ENCODE results near the gene TACC2. TPM values are rescaled to one million over a fixed set of nuclear protein-coding genes. Genes with fewer than 3 reads are reported as not detected.

TACC2 gene
- total RNA-seq, 1 experiment from 2014 or later, result 25.0 TPM

DNA sequence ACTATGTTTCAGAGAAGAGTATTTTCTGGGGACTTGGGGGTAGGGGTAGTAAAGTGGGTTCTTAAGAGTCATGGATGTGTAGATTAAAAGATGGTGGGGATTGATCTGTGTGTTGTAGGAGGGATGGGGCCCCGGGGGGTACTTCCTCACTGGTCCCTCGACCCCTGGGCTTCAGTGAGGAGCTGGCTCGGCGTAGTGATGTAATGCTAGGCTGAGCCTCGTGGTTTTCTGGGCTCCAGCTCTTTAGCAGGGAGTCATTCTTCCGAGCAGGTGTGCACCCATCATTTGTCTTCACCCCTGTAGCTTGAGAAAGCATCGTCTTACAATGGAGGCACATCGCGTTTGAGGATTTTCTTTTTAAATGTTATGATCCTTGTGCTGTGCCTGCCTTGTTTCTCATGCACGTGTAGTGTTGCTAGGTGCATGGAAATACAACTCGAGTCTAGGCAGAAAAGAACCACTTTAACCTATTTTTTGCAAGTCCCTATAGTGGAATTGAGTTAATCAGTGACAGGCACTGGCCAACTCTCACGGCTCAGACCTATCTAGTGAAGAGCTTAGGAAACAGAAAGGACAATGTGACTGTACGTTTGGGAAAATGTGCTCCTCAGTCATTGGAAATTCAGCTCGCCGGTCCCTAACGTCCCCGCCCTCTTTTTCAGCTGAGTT is 176.0 kb downstream of the TACC2 start:
- no peak for DNase-seq (ENCODE audit: low spot score)

DNA sequence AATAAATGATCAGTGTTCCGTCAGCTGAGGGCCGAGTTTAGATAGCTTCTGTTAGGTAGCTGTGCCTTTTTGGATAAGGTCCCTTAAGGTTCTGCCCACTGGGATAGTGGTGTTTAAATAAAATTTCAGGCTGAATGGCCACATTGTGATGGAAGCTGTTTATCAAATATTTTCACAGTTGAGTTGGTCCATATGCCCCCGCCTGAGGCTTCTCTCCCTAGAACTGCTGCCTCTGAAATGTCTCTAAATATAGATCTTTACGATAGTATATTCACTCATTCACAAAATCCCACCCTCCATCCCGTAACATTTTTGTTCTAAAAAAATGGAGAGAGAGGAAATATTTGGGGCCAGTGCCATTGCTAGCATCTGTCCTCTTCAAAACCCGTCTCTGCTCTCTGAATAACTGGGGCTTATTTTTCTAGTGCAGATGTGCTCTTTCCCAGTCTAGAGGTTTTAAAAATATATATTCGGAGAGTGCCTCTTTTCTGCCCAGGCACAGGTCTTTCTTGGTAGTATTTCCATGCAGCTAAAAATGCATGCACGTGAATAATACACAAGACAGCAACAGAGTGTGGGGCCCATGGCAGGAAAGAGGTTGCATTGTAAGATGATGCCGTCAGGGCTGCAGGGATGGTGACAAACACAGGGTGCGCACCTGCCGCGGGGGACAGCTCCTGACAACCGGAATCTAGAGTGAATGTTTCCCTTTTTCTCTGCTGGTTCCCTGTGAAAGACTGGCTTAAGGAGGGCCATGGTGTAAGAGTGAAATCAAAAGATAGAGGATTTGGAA is 176.7 kb downstream of the TACC2 start:
- no peak for DNase-seq (ENCODE audit: low spot score)

DNA sequence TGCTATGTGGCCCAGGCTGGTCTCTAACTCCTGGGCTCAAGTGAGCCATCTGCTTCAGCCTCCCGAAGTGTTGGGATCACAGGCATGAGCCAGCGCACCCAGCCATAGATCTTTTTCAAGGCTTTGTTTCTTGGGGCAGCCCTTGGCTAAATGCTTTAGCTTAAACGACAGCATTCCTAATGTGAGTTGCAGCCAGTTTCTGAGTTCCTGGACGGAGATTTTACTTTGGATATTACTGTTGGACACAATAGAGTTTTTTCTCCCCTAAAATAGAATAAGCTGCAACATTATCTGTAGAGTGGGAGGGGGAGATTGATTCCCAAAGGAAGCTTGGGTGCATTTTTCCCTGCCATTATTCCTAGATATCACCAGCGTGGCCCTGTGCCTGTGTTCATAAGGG is 179.1 kb downstream of the TACC2 start:
- no peak for DNase-seq (ENCODE audit: low spot score)

DNA sequence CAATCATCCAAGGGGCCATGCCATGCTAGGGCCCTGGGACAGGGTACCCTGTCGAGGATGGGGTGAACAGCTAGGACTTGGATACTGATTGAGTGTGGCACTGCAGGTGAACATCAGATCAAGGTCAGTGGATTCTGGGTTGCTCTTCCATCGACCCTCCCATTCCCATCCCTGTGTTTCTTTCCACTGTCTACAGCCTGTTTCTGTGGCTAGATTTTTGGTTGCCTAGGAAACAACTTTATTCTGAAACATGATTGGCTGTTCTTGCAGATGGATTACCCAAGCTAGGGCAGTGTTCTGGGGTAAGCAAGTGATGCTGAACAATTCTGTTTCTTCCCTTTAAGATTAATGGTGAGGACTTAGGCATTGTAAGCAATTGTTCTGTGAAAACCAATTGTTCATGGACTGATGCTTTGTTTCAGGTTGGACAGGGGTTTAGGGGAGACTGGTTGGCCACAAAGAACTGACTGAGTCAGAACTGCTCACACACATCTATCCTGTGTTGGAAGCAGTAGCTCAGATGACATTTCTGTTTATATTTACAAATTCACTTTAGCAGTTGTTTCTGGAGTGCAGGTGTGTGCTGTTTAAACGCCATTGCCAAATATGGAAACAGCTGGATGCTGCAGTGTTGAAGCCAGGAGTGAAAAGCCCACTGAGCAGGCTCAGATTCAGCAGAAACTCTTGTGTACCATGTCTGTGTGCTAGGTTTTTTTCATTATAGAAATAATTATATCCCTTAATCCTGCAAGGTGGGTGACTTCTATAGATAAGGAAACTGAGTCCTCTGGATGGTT is 179.8 kb downstream of the TACC2 start:
- DNase-seq (ENCODE audit: low spot score), result no peak

DNA sequence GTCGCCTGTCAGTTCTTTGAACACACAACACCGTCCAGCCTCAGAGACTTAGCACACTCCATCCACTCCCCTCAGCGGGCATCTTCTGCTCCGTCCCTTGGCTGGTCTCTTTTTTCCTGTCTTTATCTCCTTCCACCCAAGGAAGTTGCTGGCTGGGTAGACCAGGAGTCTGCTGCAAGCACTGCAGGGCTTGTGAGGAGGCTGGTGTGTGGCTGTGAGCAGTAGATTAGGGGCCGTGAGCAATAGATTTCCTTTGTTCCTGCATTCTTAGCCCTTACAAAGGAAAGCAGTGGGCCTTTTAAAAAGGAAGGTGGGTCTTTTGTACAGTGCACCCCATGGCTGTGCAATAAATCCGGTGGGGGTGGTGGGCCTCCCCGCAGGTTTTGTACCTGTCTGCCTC is 181.8 kb downstream of the TACC2 start:
- no peak for DNase-seq (ENCODE audit: low spot score)

DNA sequence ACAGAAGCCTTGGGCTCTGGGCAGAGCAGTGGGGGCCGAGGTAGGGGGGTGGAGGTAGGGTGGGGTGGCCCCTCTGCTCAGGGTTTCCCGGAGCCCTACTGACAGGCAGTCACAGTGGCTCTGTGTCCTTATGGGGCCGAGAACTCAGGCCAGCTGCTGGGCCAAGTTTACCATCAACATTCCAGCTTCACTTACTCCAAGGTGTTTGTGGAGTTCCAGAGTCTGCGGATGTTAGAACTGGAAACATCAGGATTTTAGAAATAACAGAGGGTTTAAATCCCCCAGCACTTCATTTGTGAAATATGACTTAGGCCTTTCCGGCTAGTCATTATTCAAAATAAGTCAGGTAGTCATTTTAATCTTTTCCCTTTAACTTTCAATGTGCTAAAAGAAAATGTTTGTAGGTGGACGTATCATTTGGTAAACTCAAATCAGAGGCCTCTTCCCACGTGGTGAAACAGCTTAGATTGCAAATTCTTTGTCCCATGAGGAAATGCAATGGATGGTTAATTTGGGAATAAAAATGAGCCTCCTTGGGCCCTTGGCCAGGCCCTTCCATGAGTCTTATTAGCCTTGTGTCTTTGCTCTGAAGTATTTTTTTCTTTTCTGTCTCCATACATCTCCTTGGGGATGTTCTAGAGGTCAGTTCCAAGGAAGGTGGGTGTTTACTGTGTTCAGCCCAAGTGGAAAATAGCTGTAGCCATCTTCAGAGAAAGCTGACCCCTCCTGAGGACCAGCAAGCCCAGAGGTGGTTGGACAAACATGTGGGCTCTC is 182.5 kb downstream of the TACC2 start:
- no peak for DNase-seq (ENCODE audit: low spot score)

DNA sequence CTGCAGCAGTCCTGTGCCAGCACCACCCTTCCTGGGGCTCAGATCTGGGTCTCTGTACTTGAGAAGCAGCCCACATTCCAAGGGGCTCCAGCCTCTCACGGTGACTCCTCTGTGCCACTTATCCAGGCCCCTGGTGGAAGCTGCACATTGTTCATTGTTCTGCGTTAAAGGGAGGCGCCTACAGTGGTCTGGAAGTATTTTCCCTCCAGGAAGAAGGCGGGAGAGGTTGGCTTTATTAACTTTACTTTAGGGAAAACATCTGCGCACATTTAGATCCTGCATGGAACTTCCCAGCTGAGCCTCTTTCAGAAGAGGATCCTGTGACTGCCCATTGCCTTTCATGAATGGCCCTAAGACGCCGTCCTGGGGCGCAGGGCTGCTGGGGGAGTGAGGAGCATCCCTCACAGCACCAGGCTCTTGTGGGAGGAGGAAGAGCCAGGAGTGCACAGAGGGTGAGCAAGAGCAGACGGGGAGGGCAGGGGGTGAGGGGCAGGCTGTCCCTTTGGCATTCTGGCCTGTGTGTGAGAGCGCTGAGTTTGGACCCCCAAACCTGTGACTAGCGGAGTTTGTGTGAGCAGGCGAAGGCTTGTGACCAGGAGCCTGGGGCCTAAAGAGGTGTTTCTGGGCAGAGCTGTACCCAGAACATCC is 183.5 kb downstream of the TACC2 start:
- no peak for DNase-seq (ENCODE audit: low spot score)

DNA sequence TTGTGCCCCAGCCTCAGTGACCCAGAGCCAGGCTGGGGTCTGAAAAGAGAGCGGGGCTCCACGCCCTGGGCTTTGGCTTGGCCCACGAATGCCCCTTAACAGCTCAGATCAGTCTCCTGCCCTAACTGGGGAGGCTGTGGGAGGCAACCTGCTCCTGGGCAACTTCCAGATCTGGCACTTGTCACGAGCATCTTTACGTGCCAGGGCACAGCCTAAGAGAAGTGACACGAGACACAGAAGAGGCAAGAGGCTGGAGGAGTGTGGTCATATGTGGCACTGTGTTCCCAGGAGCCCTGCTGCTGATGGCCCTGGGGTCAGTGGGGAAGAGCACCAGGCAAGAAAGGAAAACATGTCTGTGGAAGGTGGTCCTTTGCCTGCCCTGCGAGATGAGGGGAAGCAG is 184.4 kb downstream of the TACC2 start:
- DNase-seq (ENCODE audit: low spot score), result no peak

DNA sequence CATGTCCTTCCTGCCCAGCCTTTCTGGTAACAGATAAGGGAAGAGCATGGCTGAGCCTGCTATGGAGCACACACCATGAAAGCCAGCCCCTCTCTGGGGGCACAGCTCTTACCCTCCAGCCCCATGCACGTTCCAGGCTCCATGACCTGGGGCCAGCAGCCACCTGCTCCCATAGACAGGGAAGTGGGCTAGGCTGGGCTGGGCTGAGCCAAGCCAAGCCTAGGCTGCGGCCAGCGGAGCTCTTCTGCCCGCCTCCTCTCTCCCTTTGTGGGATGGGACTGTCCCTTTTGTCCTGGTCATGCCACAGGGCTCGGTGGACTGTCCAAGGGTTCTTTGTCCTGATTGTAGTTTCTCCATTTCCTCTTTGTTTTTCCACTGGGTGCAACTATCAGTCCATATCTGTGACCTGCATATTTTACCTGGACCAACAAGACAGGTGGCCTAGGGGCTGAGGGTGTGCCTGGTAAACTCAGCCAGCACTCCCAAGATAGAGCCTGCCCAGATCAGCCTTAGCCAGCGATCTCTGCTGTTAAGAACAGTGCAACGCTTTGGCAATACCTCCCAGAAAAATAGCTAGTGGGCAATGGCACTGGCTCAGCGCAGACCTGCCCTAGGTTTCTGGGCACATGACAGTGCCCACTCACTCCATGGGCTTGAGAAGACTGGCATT is 184.9 kb downstream of the TACC2 start:
- no peak for DNase-seq (ENCODE audit: low spot score)

DNA sequence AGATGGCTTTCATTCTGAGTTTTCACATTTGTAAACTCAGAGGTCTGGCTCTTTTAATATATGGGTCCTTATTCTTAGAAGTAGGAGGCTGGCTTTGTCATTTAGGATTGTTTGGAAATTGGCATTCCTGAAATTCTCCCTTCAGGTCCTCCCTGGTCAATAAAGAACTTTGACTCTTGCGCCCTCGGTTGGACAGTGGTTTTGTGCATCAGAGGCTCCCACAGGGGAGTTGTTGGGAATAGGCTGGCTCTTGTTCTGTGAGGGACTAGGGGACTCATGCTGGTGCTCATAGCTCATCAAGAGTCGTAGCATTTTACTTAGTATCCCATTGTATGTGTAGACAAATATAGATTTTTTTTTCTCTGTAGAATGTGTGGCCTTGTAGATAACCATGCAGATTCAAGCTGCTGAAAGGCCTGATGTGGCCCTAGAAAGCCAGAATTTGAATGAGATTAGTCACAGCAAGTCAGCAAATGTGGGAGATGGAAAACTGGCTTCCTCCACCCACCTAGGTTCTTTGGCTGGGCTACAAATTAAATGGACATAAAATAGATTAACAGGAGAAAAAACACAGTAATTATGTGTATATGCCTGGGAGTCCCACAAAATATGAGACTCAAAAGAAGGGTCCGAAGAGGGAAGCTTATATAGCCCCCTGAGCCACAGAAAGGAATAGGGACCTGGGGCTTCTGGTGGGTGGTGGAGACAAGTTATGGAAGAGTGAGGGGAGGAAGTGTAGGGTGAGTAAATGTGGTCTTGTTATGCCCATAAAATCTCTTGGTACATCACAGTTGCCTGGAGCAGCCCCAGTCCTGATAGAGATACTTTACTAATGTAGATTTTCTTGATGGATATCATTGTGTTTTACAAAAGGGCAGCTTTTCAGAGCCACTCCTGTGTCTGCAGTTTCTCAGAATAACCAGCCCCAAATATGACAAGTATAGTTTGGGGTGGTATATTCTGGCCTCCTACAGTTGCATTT is 187.6 kb downstream of the TACC2 start:
- no peak for DNase-seq (ENCODE audit: low spot score)

DNA sequence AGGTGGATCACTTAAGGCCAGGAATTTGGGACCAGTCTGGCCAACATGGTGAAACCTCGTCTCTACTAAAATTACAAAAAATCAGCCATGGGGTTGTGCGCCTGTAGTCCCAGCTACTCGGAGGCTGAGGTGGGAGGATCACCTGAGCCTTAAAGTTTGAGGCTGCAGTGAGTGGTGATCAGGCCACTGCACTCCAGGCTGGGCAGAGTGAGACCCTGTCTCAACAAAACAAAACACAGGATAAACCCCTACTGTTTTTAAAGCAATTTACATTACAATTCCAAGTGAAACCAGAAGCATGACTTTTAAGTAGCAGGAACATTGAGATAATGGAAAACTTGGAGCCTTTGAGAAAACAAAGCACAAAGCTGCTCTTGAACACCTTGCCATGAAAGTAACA is 189.7 kb downstream of the TACC2 start:
- no peak for DNase-seq (ENCODE audit: low spot score)

DNA sequence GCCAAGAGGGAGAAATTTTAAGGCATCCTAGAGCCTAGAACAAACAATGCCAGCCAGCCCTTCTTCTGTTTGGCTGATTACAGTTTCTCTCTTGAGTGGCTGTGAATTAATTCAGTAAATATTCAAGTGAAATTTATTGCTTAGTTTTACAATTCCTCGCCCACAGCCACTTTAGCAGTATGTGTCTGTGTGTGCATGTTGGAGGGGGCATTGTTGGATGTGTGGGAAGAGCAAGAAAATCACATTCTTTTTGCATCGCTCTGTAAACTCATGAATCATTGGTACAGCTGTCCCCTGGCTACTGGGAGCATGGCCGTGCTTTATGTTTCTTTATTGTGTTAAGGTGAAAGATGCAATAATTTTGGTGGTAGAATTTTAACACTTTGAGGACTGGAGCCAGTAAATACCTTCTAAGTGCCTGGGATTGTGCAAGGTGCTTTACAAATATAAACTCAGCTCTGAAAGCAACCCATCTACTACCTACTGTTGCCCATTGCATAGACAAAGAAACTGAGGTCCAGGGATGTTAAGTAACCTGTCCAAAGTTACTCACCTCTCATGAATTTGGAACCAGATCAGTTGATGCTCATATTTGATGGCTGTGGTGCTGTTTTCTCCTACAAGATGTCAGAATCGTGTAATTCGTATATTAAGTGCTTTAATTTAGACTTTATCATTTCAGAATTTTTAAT is 192.2 kb downstream of the TACC2 start:
- DNase-seq (ENCODE audit: low spot score), result no peak

DNA sequence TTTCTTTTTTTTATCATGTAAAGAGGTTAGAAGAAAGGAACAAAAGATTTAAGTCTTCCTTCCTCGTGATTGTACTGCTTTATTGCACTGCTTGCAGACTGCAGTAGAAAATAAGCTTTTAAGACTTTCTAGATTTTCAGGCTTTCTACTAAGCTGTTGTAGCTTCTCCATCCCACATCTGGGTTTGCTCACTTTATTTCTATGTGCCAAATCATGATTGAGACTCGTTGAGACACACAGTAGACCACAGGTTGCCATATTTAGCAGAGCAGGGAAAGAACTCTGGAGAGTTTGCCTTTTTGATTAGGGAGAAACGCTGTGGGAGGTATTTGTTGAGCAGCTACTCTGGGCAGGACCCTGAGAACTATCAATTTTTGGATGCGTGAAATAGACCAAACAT is 192.9 kb downstream of the TACC2 start:
- no peak for DNase-seq (ENCODE audit: low spot score)

DNA sequence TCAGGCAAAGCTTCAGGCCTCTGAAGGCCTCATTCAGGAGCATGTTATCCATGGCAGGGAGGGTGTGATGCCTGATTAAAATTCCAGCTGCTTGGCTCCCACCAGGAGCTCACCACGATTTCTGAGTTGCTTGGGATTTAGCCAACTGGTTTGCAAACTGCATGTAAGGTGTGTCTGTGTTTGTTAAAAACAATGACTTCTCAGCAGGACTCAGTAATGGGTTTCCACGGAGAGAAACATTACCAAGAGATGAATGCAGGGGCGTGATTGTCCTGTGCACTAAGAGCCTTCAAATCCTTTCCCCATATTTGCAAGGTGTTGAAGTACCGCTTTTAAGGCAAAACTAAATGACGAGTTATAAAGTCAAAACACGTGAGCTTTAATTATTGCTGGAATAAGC is 193.3 kb downstream of the TACC2 start:
- DNase-seq (ENCODE audit: low spot score), result no peak

DNA sequence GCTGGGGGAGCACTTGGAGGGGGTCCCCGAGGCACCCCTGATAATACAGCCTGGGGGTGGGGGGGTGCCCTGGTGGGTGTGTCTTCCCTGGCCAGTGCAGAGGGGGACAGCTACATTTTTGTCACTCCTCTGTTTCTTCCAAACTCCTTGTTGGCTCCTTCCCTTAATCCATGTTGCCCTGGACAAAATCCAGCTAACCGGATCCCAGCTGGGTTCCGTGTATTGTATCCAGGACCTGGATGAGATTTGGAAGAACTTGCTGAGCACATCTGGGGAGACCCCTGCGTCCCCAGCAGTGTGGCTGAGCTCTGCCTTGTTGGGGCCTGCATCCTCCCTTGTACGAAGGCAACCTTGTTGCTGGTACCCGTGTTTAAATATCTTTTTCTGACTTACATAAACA is 195.3 kb downstream of the TACC2 start:
- no peak for DNase-seq (ENCODE audit: low spot score)

DNA sequence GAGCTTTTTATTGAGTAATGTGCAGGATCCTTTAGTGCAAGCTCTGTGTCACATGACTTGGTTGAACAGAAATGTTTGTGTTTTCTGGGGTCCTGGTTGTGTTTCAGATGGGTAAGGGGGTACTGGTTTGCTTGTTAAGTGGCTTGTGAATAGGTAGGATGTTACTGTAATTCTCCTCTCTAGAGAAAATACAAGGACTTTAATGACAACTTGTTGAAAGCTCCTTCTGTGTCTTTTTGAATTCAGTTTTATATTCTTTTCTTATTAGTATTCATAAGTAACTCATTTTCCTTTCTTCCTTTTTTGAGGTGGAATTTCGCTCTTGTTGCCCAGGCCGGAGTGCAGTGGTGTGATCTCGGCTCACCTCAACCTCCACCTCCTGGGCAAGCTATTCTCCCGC is 196.7 kb downstream of the TACC2 start:
- no peak for DNase-seq (ENCODE audit: low spot score)

DNA sequence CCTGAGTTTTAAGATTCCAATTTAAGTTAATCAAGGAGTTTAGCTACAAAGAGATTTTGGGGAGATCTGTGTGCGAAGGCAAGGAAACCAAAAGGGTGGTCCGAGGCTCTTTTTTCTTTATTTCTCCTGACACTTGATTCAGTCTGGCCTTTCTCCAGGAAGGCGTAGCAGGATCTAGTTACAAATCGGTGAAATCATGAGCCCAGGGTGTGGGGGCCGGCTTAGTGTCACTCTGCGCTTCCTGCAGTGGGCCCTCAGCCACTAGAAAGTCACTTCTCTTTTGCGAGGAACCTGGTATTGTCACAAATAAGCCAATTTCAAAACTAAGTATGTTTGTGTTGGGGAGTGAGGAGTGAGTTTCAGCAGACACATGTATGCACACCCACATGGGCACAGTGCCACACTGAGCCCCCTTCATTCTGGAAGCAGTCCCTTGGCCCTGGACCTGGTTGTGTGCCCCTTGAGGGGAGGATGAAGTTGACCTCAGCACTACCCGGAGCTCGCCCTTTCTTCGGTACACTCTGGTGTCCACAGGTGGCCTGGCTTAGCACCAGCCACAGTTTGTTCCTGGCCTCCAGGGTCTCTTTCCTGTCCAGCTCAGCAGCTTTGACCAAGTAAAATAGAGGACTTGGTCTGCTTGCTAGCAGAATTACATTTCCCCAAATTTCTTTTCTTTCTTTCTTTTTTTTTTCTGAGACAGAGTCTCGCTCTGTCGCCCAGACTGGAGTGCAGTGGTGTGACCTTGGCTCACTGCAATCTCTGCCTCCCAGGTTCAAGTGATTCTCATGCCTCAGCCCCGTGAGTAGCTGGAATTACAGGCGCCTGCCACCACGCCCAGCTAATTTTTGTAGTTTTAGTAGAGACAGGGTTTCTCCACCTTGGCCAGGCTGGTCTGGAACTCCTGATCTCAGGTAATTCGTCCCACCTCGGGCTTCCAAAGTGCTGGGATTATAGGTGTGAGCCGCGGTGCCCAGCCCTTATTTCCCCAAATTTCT is 198.2 kb downstream of the TACC2 start:
- DNase-seq (ENCODE audit: low spot score), result no peak

DNA sequence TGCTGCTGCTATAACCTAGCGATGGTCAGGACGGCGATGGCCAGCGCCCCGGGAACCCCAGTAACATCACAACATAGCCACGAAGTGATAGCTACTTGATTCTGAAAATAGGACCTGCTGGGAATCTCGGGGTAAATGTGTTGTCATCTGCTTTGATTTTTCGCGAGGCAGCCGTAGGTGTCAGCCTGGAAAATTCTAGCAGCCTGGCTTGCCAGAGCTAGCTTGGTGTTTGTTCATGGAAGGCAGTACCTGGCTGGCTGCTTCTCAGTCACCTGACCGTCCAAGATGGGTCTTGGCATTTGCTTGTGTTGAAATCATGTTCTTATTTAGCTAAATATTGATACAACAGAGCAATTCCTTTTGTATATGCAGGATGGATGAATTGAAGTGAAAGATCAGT is 199.7 kb downstream of the TACC2 start:
- no peak for DNase-seq (ENCODE audit: low spot score)

Measured in HT-29 (cell line).